Heart left ventricle (tissue), 16 donors: Measurements from ENCODE around the gene NOVA1. TPM values are rescaled to one million over a fixed set of nuclear protein-coding genes. Genes with fewer than 3 reads are reported as not detected.
A peak's percentile ranks its signal among the peaks of the same experiment; 100 is the strongest.

ENCODE experiments used
- ATAC-seq, 4 donors: fragments of 200-7000 bp; cut with Tn5 transposase; one replicate each; pipeline ENCODE4 v1.9.1; 2020 to 2022; ENCODE audit warnings: moderate library complexity in 4 of 4, mild to moderate bottlenecking in 3 of 4, moderate number of reproducible peaks in 1 of 4
- DNase-seq, 5 donors: peaks; one replicate each; pipeline ENCODE4 v3.0.0-alpha.2; 2020
- H3K27ac ChIP-seq, 12 donors: fragments of 200-600 bp; sonication (generic) in 4 of 12; one replicate each; pipeline versions ENCODE4 v1.5.0 to v1.8.0; 2016 to 2022; ENCODE audit warnings: mild to moderate bottlenecking in 2 of 12
- H3K27me3 ChIP-seq, 9 donors: fragments of 200-600 bp; sonication (generic) in 2 of 9; one replicate each; pipeline versions ENCODE4 v1.5.1 to v1.8.0; 2016 to 2022; ENCODE audit warnings: mild to moderate bottlenecking in 3 of 9
- H3K36me3 ChIP-seq, 9 donors: fragments of 200-600 bp; sonication (generic) in 2 of 9; one replicate each; pipeline versions ENCODE4 v1.5.0 to v1.8.0; 2018 to 2022; ENCODE audit warnings: mild to moderate bottlenecking in 2 of 9
- H3K4me1 ChIP-seq, 12 donors: fragments of 200-600 bp; sonication (generic) in 4 of 12; one replicate each; pipeline versions ENCODE4 v1.5.0 to v1.8.0; 2016 to 2022; ENCODE audit warnings: mild to moderate bottlenecking in 3 of 12
- H3K4me3 ChIP-seq, 12 donors: fragments of 200-600 bp; sonication (generic) in 4 of 12; one replicate each; pipeline versions ENCODE4 v1.5.0 to v1.8.0; 2017 to 2022; ENCODE audit warnings: mild to moderate bottlenecking in 9 of 12, moderate library complexity in 4 of 12
- H3K9me3 ChIP-seq, 12 donors: fragments of 200-600 bp; sonication (generic) in 4 of 12; one replicate each; pipeline versions ENCODE4 v1.5.0 to v1.8.0; 2016 to 2022; ENCODE audit warnings: mild to moderate bottlenecking in 1 of 12
- POLR2A ChIP-seq, 2 donors: fragments of 450-650 bp; IDR thresholded peaks; one replicate each; pipeline ENCODE4 v1.6.1; 2017; ENCODE audit warnings: antibody characterized with exemption in 2 of 2, mild to moderate bottlenecking in 2 of 2, moderate library complexity in 2 of 2
- WGBS, 4 donors: extraction: QIAGEN DNeasy Blood & Tissue Kit in 2 of 4; methylation state at CpG; one replicate each; pipeline versions ENCODE4 v1.1.5 to v1.1.7; 2013 to 2018; 5-methylcytosine and 5-hydroxymethylcytosine counted together
- intact Hi-C, 10 donors: fragments of 100-400 bp; cut with DNase I; formaldehyde crosslinking; loops; one replicate each; pipeline versions ENCODE4 v1.11.1 to v1.14.2; 2022
- polyA plus RNA-seq, 2 donors: library from polyadenylated mRNA; stranded (reverse); fragments of 200-250 nt; gene quantifications; one replicate each; pipeline ENCODE4 v1.2.3, GENCODE V29; 2013
- total RNA-seq, 9 donors: library from RNA; depleted of rRNA in 2 of 9; stranded (reverse); fragments of >200 nt in 2 of 9; fragmentation: NEBNext Ultra II Directional in 3 of 9; extraction: Animal tissue kit (Norgen Biotek cat#: 25700) in 3 of 9; gene quantifications; one replicate each; pipeline versions ENCODE4 v1.1.0 to v1.2.4, GENCODE V29; 2016 to 2023
- TF ChIP-seq, protein P1 (sequence below), 12 donors: fragments of 200-600 bp; sonication (generic) in 4 of 12; IDR thresholded peaks; one replicate each; pipeline versions ENCODE4 v1.5.0 to v1.8.0; 2018 to 2022; ENCODE audit warnings: antibody characterized with exemption in 12 of 12, mild to moderate bottlenecking in 5 of 12
- donor health status: ischemic (EF 13 %, LVEDD 7.1; RV severe dilation, severe dysfunction).
- donor health status: healthy with polysubstance abuse.
- donor health status: DM: no; HTN: yes; CAD: no.
- donor health status: DM: no; HTN: no; CAD: no.
- donor health status: ischemic (EF 25% LVEDD 6.9; RV normal size, moderate dysfunction).
- donor health status: ischemic (EF 25% LVEDD 5.7; RV mildly dilated, moderate dysfunction).
- donor health status: healthy.
- donor health status: DM: yes; HTN: yes; CAD: no.
- donor health status: ischemic (EF 35%, LVEDD 5.7; RV mildly dilated, moderate dysfunction).
- donor health status: nonischemic (EF 11% LVEDD 7.7; RV severe dilation, severe dysfunction).
- donor health status: DM: yes; HTN: yes; CAD: no.
- donor health status: PGD.
- donor health status: ischemic (EF 29% LVEDD 5.4; RV normal size, mild dysfunction).
- donor health status: nonischemic (EF 23%, LVEDD 6.1; RV moderate dilation, normal function).

The NOVA1 gene
- total and polyA plus RNA-seq, 11 donors: 0.60 to 3.8 (median 2.4) TPM

- WGBS, 4 donors: 2 to 4% (median 3%) methylated on average over 21 of the region's 21 CpGs
- Histone ChIP-seq H3K36me3 (no peaks in the 10 kb centered on the region), H3K27me3 (peaks cover 0 to 20% (median 0%) of the 10 kb centered on the region in 9 donors), H3K4me1 (no peaks in the 10 kb centered on the region), H3K9me3 (no peaks in the 10 kb centered on the region), H3K27ac (peak overlapping the region in 4 of 12 donors; percentile 17 to 91 (median 76)), H3K4me3 (peak overlapping the region in 11 of 12 donors; percentile 40 to 83 (median 66))
- no peak for TF ChIP-seq POLR2A (IDR thresholded peaks at IDR 0.05)
- TF ChIP-seq, protein P1, sequence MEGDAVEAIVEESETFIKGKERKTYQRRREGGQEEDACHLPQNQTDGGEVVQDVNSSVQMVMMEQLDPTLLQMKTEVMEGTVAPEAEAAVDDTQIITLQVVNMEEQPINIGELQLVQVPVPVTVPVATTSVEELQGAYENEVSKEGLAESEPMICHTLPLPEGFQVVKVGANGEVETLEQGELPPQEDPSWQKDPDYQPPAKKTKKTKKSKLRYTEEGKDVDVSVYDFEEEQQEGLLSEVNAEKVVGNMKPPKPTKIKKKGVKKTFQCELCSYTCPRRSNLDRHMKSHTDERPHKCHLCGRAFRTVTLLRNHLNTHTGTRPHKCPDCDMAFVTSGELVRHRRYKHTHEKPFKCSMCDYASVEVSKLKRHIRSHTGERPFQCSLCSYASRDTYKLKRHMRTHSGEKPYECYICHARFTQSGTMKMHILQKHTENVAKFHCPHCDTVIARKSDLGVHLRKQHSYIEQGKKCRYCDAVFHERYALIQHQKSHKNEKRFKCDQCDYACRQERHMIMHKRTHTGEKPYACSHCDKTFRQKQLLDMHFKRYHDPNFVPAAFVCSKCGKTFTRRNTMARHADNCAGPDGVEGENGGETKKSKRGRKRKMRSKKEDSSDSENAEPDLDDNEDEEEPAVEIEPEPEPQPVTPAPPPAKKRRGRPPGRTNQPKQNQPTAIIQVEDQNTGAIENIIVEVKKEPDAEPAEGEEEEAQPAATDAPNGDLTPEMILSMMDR (IDR thresholded peaks at IDR 0.05): no peak
- DNase-seq: peak in 2 of 5 donors; percentile 9 to 16
- intact Hi-C loops: loop anchor here in 1 of 10 donors (5.0 kb wide), 1 partner anchor 321 kb away; no protein-coding TSS in a partner anchor
- no peak for ATAC-seq
These were observed 1.2 kb downstream of the NOVA1 start for GRCh38 chr14:26596543-26597061.

DNA sequence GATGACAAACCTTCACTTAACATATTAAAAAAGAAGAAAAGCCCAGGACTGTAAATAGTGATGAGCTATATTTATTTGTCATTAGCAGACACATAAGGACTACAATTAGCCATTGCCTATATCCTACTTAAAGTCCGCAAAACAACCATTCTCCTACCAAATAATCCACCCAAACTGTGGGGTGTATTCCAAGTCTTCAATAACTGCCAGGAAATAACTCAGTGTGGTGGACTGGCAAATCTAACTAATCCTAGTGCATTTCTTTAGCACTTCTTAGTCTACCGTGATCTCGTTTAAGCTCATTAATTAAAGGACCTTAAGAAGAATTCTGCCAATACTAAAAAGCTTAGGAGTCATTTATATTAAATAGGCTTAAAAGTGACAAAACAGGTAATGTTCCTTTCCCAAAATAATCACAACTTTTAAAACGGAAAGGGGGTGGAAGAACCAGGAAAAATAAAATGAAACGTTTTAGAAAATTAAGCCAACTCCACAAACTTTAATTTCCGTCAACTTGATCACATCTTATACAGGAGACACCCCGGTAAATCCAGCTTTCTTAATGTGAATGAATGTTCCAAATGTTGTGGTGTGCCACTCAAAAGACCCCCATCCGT, 1.8 kb downstream of the NOVA1 start:
- peaks cover 0 to 20% (median 0%) of the 10 kb centered on the region in 9 donors for H3K27me3 ChIP-seq
- 33 to 40% (median 36%) methylated on average over 8 of the region's 8 CpGs for WGBS, 4 donors
- no peak for DNase-seq
- H3K4me3 ChIP-seq: peak overlapping the region in 11 of 12 donors; percentile 40 to 83 (median 66)
- H3K9me3 ChIP-seq: no peaks in the 10 kb centered on the region
- H3K27ac ChIP-seq: peak overlapping the region in 2 of 12 donors; percentile 17 to 91
- no peak for ATAC-seq
- H3K4me1 ChIP-seq: no peaks in the 10 kb centered on the region
- no peak for TF ChIP-seq POLR2A (IDR thresholded peaks at IDR 0.05)
- TF ChIP-seq, protein P1 (IDR thresholded peaks at IDR 0.05): no peak
- no peaks in the 10 kb centered on the region for H3K36me3 ChIP-seq
- intact Hi-C loops: loop anchor here in 1 of 10 donors (5.0 kb wide), 1 partner anchor 321 kb away; no protein-coding TSS in a partner anchor

- intact Hi-C loops: loop anchor here in 1 of 10 donors (5.0 kb wide), 1 partner anchor 322 kb away; no protein-coding TSS in a partner anchor
- Histone ChIP-seq H3K27me3 (peaks cover 0 to 20% (median 0%) of the 10 kb centered on the region in 9 donors), H3K4me3 (peak overlapping the region in 3 of 12 donors; percentile 3 to 74 (median 58)), H3K9me3 (no peaks in the 10 kb centered on the region), H3K4me1 (no peaks in the 10 kb centered on the region), H3K27ac (peak overlapping the region in 1 of 12 donors; percentile 91), H3K36me3 (no peaks in the 10 kb centered on the region)
- DNase-seq: no peak
- no peak for ATAC-seq
- TF ChIP-seq, protein P1 (IDR thresholded peaks at IDR 0.05): no peak
- no peak for TF ChIP-seq POLR2A (IDR thresholded peaks at IDR 0.05)
- 70 to 78% (median 75%) methylated on average over 2 of the region's 2 CpGs for whole genome bisulfite sequencing, 4 donors
These were observed 2.9 kb downstream of the NOVA1 start for GRCh38 chr14:26594756-26595545.

- Histone ChIP-seq H3K36me3 (no peaks in the 10 kb centered on the region), H3K9me3 (no peaks in the 10 kb centered on the region), H3K4me1 (no peaks in the 10 kb centered on the region), H3K27me3 (peaks cover 0 to 18% (median 0%) of the 10 kb centered on the region in 9 donors), H3K4me3 (no peak overlapping the region), H3K27ac (no peak overlapping the region)
- DNase-seq: no peak
- TF ChIP-seq, protein P1 (IDR thresholded peaks at IDR 0.05): no peak
- TF ChIP-seq POLR2A (IDR thresholded peaks at IDR 0.05): no peak
- WGBS, 4 donors: 59 to 66% (median 62%) methylated on average over 2 of the region's 2 CpGs
- no peak for ATAC-seq
- intact Hi-C loops: no loop called here
These were observed 3.7 kb downstream of the NOVA1 start for GRCh38 chr14:26594148-26594547.
